GM20000 (cell line): ENCODE data around the gene DDX3X.
"Not testable (repeated sequence)": the region's sequence is repeated elsewhere in the genome, so short reads cannot be mapped to it uniquely, and the experiment has no call there.

Experiments
- DNase-seq: peaks from one replicate; pipeline ENCODE4 v3.0.0; 2012; ENCODE audit warnings: low spot score
- CTCF ChIP-seq: IDR thresholded peaks from 2 replicates; pipeline ENCODE4 v1.5.1; 2012; ENCODE audit warnings: mild to moderate bottlenecking, control low read depth; ENCODE audit errors: extremely low read depth, missing control alignments

The DDX3X gene

DNA sequence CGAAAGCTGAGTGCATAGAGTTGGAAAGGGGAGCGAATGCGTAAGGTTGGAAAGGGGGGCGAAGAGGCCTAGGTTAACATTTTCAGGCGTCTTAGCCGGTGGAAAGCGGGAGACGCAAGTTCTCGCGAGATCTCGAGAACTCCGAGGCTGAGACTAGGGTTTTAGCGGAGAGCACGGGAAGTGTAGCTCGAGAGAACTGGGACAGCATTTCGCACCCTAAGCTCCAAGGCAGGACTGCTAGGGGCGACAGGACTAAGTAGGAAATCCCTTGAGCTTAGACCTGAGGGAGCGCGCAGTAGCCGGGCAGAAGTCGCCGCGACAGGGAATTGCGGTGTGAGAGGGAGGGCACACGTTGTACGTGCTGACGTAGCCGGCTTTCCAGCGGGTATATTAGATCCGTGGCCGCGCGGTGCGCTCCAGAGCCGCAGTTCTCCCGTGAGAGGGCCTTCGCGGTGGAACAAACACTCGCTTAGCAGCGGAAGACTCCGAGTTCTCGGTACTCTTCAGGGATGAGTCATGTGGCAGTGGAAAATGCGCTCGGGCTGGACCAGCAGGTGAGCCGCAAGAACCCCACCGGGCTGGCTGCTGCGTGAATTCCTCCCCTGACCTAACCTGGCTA lies at the start of gene DDX3X:
Gene DDX3X, plus strand, starts transcription at position 419 of the 619 bp plus-strand sequence. Its CDS starts 91 bp downstream, at position 510.
- peak; percentile 76 for DNase-seq
- TF ChIP-seq CTCF: no peak

DNA sequence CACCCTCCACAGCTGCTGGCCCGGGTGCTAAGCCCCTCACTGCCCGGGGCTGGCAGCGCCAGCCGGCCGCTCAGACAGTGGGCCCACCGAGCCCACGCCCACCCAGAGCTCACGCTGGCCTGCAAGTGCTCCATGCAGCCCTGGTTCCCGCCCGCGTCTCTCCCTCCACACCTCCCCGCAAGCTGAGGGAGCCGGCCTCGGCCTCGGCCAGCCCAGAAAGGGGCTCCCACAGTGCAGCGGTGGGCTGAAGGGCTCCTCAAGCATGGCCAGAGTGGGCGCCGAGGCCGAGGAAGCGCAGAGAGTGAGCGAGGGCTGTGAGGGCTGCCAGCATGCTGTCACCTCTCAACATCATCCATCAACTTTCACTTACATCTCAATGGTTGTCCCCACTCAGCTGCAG lies 48.0 kb upstream of the DDX3X start:
- not testable (repeated sequence) for DNase-seq

DNA sequence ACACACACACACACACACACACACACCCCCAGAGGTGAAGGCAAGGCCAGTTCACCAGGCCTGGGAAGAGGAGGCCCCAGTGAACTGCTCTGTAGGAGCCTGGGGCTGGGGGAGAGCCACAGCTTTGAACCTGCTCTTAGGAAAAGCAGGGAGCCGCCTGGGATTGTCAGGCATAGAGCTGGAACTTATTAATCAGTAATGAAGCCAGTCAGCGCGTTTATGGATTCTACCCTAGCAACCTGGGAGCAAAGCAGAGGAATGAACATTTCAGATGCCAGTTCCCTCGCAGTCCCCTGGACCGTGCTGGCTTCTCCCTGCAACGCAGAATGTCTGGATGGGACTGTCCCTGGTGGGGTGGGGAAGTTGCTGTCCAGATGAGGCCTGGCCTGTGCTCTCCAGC lies 45.3 kb upstream of the DDX3X start:
- DNase-seq: no peak
- TF ChIP-seq CTCF: no peak

DNA sequence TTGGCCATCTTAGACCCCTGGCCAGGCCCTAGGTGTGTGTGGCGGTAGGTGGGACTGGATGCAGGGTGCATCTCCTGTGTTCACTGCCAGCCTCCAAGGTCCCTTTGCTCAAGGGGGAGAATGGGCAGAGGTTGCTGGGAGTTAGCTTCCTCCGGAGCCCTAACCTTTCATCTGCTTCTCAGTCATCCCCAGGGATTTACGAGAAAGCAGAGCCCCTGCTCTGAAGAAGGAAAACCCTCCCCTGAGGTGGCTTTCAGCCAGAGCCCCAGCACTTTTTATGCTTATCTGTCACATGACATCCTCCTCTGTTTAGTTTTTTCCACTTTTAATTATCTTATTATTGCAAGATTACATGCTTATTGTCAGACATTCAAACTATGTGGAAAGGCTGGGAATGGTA lies 44.9 kb upstream of the DDX3X start:
- no peak for DNase-seq
- no peak for TF ChIP-seq CTCF

DNA sequence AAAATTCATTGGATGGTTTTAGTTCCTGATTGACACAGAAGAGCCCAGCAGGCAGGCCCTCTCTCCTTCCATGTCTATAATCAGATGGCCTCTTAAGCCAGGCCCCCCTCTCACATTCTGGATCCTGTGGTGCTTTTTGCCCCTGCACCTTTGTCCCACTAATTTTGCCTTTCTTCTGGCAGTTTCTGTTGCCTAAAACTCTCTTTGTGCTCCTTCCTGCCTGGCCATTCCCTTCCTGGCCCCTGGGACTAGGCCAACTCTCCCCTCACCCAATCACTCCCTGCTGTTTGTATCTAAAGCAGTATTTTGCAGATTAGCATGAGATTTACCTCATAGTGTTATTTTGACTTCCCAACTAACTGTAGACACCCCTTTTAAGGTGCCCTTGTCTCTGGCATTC lies 42.7 kb upstream of the DDX3X start:
- DNase-seq: no peak
- TF ChIP-seq CTCF: no peak

DNA sequence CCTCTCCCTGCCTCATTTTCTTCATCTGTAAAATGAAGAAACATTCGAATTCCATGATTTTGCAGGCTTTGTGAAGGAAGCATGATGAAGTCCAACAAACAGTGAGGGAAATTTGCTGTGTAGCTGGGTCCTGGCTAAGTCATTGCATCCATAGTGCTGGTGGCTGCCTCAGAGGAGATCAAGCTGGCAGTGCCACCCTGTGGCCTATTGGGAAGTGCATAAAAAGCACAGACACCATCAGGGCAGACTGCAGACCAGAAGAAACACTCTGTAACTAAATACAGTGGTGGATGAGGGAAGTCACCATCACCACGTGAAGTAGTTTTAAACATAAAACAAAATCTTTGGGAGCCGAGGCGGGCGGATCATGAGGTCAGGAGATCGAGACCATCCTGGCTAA lies 40.7 kb upstream of the DDX3X start:
- no peak for DNase-seq
- TF ChIP-seq CTCF: no peak

DNA sequence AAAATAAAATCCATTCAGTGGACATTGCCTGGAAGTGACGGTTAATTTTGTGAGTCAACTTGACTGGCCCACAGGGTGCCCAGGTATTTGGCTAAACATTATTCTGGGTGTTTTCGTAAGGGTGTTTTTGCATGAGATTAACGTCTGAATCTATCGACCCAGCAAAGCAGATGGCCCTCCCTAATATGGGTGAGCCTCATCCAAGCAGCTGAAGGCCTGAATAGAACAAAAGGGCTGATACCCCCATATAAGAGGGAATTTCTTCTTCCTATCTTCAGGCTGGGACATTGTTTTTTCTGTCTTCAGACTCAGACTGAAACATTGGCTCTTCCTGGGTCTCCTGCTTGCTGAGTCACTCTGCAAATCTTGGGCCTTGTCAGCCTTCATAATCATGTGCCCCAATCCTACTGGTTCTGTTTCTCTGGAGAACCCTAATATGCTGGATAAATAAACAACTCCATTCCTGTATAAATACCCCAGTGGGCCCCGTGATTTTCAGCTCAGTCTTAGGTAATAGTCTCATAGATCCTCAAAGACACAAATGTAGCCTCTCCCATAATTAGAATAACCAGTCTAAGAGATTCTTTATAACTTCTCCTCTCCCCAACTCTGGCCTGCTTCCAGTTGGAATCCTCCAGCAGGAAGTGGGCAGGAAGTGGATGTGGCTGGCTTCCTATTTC lies 33.1 kb upstream of the DDX3X start:
- TF ChIP-seq CTCF: no peak

DNA sequence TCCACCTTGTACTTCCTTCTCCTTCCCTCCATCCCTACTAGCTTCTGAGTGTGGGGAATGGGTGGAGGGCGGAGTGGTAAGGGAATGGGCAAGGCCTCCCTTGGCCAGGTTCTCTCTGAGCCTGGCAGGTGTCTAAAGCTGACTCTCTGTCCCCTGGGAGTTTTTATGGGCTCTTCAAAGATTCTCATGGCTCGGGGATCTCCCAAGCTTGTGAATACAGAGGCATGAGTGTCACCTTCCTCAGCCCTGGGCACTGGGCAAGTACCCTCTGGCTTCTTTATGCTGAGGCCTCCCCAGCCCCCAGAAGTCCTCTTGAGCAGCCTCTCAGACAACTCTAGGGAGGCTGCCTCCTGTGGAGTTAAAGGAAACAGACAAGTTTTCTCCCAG lies 32.5 kb upstream of the DDX3X start:
- TF ChIP-seq CTCF: no peak
- DNase-seq: no peak

More for the DNA sequence above, 33.1 kb upstream of the DDX3X start:
- no peak for DNase-seq
